Cerebellar cortex (tissue), 1 donor: ENCODE measurements around the gene MEGF9.
"Not testable (repeated sequence)": the region's sequence is repeated elsewhere in the genome, so short reads cannot be mapped to it uniquely, and the experiment has no call there.

Source experiments
- DNase-seq: peaks from one replicate; pipeline ENCODE4 v3.0.0-alpha.2; 2015; ENCODE audit warnings: low spot score

The MEGF9 gene

DNA sequence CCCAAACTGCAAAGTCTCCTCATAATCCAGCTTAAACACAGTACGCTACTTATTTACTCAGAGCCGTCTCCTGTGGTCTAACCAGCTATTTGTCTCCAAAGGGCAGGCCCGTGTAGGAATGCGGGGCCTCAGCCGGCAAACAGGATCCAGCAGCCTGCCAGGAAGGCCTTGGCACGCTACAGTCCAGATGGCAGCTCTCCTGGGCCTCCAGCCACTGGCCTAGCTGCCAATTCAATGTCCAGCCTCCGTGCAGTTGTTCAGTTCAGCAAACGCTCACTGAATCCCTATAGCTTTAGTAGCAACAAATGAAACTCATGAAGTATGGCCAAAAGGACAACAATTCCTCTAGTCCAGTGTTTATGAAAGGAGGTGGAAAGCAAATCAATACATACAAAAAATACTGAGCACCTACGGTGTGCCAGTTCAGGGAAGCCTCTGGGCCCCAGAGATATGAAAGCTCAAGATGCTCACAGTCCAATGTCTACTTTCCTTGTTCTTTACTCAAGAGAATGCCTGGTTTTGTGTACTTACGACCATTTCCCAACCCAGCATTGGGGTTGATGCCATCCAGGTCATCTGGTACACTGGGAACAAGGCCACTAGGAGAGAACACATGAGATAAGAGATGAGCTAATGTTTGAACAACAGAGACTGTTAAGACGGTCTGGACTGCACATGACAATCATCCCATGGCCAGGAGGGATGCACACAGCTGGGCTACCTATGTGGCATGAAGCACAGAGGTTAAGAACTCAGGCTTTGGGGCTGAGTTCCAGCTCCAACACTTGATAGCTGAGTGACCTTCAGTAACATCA, 142.6 kb downstream of the MEGF9 start:
- DNase-seq, result peak; percentile 71

DNA sequence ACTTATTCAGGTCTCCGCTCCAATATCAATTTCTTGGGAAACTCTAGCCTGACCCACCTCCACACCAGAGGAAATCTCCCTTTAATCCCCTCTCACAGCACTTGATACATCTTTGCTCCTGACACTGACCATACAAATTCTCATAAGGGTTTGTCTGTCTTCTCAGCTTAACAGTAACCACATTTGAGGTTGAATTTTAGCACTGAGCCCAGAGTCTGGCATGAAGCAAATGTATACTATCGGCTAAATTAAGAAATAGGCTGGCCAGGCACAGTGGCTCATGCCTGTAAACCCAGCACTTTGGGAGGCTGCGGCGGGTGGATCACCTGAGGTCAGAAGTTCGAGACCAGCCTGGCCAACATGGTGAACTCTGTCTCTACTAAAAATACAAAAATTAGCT, 144.0 kb downstream of the MEGF9 start:
- no peak for DNase-seq

DNA sequence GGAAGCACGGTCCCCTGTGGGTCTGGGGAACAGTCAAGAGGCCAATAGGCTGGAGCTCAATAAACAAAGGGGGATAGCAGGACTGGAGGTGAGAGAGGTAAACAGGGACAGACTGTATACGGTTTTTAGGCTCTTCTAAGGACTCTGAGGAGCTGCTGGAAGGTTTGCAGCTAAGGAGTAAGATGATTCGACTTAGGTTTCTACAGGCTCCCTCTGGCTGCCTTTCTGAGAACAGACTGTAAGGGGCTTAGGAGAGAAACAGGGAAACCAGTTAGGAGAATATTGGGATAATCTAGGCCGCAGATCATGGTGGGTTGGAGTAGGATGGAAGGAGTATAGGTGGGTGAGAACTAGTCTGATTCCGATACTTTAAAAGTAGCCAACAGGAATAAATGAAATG, 144.7 kb downstream of the MEGF9 start:
- no peak for DNase-seq

DNA sequence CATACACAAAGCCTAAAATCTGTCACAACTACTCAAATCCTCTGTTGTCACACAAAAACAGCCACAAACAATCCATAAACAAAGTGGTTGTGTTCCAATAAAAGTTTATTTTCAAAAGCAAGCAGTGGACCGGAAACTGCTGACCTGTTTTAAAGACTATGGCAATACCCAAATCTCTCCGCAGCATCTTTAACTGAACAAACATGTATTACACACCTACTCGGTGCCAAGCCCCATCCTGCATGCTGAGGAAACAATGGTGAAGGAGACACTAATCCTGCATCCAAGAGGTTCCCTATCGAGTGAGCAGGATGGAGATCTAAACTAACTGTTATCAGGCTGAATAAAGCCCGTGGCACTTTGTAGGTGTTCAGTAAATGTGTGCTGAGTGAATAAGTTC, 145.5 kb downstream of the MEGF9 start:
- DNase-seq, result no peak

DNA sequence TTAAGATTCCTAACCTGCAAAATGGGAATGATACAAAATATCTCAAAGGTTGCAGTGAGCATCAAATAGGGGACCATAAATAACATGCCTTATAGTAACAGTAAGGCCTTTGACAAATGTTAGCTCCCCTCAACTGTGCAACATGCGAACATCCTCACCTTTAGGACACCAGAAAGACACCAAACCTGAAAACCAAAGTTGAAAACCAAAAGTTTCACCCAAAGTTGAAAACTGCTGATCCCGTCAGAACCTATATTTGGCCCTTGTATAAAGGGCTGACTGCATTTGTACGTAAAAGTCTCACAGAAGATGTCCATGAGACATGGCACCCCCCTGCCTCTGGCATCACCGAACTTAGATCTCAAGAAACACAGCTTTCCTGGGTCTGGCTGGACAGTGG, 146.4 kb downstream of the MEGF9 start:
- DNase-seq, result no peak

DNA sequence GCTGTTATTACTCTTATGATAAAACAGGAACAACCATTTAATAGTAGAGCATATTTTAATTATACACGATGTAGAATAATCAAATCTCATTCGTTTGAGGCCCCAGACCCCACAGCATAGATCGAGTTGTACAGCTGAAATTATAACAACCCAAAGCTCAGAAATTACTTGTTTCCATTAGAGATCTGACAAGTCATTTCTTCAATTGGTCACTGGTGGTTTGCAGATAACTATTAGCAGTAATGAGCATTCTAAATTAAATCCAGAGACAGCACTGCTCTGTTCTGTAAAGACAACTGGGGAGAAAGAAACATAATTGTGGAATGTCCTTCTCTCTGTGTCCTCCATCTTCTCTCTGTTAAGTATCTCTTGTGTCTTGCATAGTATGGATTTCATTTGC, 147.2 kb downstream of the MEGF9 start:
- no peak for DNase-seq

DNA sequence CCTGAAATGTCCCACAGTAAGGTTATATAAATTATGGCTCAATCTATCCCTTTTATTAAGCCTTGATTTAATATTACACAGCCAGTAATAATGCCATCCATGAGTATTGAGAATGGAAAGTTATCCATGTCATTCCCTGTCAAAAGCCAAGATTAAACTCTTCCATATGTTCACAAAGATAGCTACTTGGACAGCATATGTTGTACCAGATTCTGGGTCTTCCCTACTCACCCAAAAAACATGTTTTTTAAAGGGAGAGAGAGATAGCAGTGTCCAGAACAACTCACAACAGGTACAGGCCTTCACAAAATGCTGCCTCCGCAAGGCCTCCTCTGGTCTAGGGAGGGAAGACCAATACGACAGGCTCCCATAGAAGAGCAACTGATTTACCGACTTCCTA, 149.7 kb downstream of the MEGF9 start:
- no peak for DNase-seq

DNA sequence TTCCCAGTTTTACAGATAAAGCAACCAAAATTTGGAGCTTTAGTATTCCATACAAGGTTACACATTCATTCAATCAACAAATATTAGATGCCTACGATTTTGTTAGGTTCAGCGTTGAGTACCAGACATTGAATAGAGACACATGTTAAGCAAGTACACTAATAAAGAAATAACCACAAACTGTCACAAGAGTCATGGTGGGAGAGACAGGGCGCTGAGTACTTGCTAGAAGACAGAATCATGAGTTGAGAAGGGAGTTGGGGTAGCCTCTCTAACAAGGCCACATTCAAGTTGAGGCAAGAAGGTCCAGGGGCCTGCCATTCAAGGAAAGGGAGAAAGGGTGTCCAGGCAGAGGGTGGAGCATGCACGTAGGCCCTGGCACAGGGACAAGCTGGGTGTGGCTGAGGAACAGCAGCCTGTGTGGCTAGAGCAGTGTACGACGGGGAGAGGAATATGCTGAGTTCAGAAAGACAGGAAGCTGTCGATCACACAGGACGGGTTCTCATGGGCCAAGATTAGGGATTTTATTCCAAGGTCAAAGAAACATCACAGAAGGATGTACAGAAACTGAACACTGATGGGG, 151.3 kb downstream of the MEGF9 start:
- DNase-seq, result no peak

DNA sequence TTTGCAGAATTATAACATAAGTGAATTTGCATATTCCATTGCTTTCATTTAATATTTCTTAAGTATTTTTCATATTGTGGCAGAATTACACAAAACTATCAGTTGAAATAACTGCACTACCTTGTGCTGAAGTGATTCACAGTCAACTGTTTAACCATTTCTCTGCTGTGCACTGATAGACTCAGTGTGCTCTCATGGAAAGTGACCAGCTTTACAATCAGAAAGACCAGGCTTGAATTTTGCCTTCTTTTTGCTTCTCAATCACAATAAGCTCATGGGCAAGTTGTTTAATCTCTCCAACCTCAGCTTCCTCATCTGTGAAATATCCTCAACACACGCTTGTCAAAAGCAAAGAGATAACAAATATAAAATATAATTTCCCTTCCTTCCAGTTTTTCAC, 152.6 kb downstream of the MEGF9 start:
- DNase-seq, result no peak

DNA sequence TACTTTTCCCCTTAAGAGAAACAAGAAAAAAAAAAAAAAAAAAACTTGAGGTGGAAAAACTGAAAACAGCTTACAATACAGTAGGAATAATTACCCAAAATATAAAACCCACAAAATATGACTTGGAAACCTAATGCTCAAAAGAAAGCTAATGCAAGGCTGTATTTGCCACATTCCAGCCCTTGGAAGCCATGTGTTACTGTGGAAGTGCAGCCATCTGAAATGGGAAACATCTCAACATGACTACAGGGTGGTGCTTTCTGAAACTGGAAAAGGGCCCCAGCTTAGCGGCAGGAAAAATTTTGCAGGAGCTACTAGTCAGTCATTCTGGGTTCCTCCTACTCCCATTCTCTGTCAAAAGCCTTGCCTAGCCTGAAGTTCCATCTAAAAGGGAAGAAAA, 154.7 kb downstream of the MEGF9 start:
- no peak for DNase-seq

DNA sequence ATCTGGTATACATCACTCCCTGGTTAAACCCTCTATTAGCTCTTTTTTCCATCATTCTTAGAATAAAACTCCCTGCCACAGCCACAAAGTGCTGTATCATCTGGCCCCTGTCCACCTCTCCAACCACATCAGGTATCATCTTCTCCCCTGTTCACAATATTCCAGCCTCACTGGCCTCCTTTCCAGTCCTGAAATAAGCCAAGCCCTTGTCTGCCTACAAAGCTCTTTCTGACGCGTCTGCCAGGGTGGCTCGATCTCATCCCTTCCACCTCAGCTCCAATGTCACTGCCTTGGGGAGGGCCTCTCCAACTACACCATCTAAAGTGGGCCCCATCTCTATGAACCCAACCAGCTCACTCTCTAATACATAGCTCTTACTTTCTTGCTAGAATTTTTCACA, 155.8 kb downstream of the MEGF9 start:
- no peak for DNase-seq

DNA sequence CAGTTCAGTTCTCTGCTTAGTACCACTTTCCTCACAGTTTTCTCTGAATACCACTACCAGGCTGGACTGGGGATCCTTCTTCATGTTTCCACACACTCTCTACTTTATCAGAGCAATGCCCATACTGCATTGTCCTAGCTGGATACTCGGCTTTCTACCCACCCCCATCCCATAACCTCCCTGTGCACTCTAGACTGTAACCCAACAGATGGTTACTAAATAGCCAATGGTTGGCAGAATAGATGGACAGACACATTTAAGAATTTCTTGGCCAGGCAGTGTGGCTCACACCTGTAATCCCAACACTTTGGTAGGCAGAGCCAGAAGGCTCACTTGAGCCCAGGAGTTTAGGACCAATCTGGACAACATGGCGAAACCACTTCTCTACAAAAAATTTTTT, 157.1 kb downstream of the MEGF9 start:
- no peak for DNase-seq

DNA sequence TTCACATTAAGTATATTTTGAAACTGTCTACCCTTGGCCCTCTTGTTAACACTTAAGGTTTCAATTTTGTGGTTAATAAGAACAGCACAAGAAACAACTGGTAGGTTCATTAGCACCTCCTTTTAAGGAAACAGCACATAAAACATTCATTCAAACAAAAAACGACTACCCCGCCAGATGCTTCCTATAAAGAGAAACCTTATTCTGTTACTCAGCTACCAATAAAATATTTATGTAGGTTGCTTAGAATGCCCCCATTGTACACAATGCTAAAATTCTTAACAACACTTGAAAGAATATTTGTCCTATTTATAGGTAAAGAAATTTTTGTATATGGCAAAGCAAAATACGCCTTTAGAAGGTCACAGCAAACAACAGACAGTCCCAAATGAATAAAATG, 157.5 kb downstream of the MEGF9 start:
- no peak for DNase-seq

DNA sequence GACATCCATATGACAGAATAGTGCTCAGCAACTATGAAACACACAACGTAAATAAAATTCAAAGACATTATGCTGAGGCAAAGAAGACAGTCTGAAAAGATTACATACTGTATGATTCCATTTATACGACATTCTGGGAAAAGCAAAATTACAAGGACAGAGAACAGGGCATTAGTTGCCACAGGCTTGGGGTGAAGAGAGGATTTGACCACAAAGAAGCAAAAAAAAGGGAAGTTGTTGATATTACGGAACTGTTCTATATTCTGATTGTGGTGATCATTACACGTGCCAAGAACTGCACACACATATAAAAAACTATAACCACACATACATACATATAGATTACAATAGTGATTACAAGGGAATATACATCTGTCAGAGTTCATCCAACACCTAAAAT, 158.4 kb downstream of the MEGF9 start:
- no peak for DNase-seq

DNA sequence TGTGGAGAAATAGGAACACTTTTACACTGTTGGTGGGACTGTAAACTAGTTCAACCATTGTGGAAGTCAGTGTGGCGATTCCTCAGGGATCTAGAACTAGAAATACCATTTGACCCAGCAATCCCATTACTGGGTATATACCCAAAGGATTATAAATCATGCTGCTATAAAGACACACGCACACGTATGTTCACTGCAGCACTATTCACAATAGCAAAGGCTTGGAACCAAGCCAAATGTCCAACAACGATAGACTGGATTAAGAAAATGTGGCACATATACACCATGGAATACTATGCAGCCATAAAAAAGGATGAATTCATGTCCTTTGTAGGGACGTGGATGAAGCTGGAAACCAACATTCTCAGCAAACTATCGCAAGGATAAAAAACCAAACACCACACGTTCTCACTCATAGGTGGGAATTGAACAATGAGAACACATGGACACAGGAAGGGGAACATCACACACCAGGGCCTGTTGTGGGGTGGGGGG, 162.0 kb downstream of the MEGF9 start:
- DNase-seq, result not testable (repeated sequence)
